Panc1 (cell line): ENCODE measurements around the gene KBTBD12. TPM values are rescaled to one million over a fixed set of nuclear protein-coding genes. Genes with fewer than 3 reads are reported as not detected.

Source experiments
- ATAC-seq: fragments of 200-7000 bp; cut with Tn5 transposase; 2 replicates; pipeline ENCODE4 v1.9.1; 2020; ENCODE audit warnings: mild to moderate bottlenecking, moderate library complexity
- BruUV-seq: library from RNA; stranded (reverse); fragments of 400-500 nt; replicated peaks from 2 replicates; lab custom pipeline; 2021; lab: Mats Ljungman, UMichigan
- CTCF ChIA-PET: fragments of 300-600 bp; sonication (Branson Sonifier 250); formaldehyde crosslinking; loops from one replicate; lab custom pipeline; 2022; ENCODE audit warnings: antibody characterized with exemption; lab: Charles Lee
- POLR2A ChIA-PET: fragments of 300-600 bp; sonication (Branson Sonifier 250); formaldehyde crosslinking; loops from one replicate; lab custom pipeline; 2022; ENCODE audit warnings: antibody characterized with exemption; lab: Charles Lee
- DNase-seq: peaks from one replicate; pipeline ENCODE4 v3.0.0-alpha.2; 2010; ENCODE audit warnings: low read depth, low spot score
- H3K27ac ChIP-seq: 2 replicates; pipeline ENCODE4 v1.5.1; 2011; ENCODE audit warnings: mild to moderate bottlenecking, low read length, inconsistent platforms
- H3K27me3 ChIP-seq: fragments of 200-500 bp; sonication (Bioruptor generic); 2 replicates; pipeline ENCODE4 v1.6.0; 2014; ENCODE audit warnings: low read length, inconsistent platforms; ENCODE audit not compliant: control insufficient read depth, insufficient read depth
- H3K36me3 ChIP-seq: fragments of 200-500 bp; sonication (Bioruptor generic); 2 replicates; pipeline ENCODE4 v1.5.1; 2014; ENCODE audit warnings: inconsistent platforms, mild to moderate bottlenecking, low read length, moderate library complexity; ENCODE audit not compliant: control insufficient read depth, insufficient read depth
- H3K4me1 ChIP-seq: 2 replicates; pipeline ENCODE4 v1.5.1; 2011; ENCODE audit warnings: inconsistent platforms, mild to moderate bottlenecking, low read length, moderate library complexity; ENCODE audit not compliant: control insufficient read depth, insufficient read depth
- H3K4me3 ChIP-seq, 2 experiments: 2 replicates each; pipeline ENCODE4 v1.5.1; 2011 to 2012; ENCODE audit warnings: low read depth in 2 of 2, low read length in 2 of 2, mild to moderate bottlenecking in 2 of 2, inconsistent platforms in 1 of 2, moderate library complexity in 1 of 2
- H3K9me3 ChIP-seq: fragments of 200-500 bp; sonication (Bioruptor generic); 2 replicates; pipeline ENCODE4 v1.5.1; 2014; ENCODE audit warnings: low read depth, mild to moderate bottlenecking, inconsistent platforms, low read length, moderate library complexity; ENCODE audit not compliant: control insufficient read depth, insufficient read depth
- POLR2AphosphoS5 ChIP-seq: IDR thresholded peaks from 2 replicates; pipeline ENCODE4 v1.6.1; 2012; ENCODE audit warnings: mild to moderate bottlenecking, low read depth, low read length, moderate library complexity
- SIN3A ChIP-seq: IDR thresholded peaks from 2 replicates; pipeline ENCODE4 v1.6.1; 2012; ENCODE audit warnings: low read depth, mild to moderate bottlenecking, low read length, moderate library complexity, borderline replicate concordance; ENCODE audit not compliant: insufficient read depth
- TCF7L2 ChIP-seq: IDR thresholded peaks from 2 replicates; pipeline ENCODE4 v1.6.1; 2011; ENCODE audit warnings: mild to moderate bottlenecking, low read depth, low read length, inconsistent platforms
- in situ Hi-C: cut with HindIII; loops from 2 replicates; pipeline ENCODE4 v1.10.0; 2016; ENCODE audit warnings: low sequenced_read_pairs, low pct_unique_long_range_greater_than_20kb
- intact Hi-C: fragments of 100-400 bp; cut with micrococcal nuclease; formaldehyde crosslinking; loops from one replicate; pipeline ENCODE4 v1.10.0; 2022; ENCODE audit not compliant: unreplicated experiment
- total RNA-seq: library from RNA; stranded (reverse); gene quantifications from one replicate; pipeline ENCODE4 v1.2.1, GENCODE V29; 2021; ENCODE audit not compliant: unreplicated experiment
- TF ChIP-seq, protein P1 (sequence below): fragments of 450-650 bp; IDR thresholded peaks from 2 replicates; pipeline ENCODE4 v1.5.1; 2017; ENCODE audit warnings: mild to moderate bottlenecking
- TF ChIP-seq, protein P2 (sequence below), 2 experiments: IDR thresholded peaks; 2 replicates each; pipeline ENCODE4 v1.6.1; 2011 to 2012; ENCODE audit warnings: low read depth in 2 of 2, control low read depth in 1 of 2, low read length in 1 of 2, mild to moderate bottlenecking in 1 of 2, moderate library complexity in 1 of 2; ENCODE audit not compliant: insufficient read depth in 1 of 2

Gene KBTBD12
- total RNA-seq, 1 experiment from 2014 or later, result 0.28 TPM

DNA sequence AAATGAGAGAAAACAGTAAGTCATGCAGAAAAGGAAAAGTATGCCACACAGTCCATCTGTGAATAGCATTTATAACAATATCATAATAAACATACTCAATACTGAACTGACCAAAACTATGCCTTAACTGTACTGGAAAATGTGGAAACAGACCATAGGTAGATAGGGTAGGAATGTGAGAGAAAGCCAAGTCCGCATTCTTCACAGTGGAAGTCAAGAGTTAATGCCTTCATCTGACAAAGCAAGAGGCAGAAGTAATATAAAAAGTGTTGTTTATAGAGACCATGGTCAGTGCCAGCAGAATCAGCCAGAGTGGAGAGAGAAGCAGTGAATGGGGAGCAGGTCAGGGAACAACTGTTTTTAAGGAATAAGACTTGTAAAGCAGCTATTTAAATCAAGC lies 52.3 kb downstream of the KBTBD12 start:
- Histone ChIP-seq H3K27me3 (peaks cover 42% of the 10 kb centered on the region), H3K36me3 (no peaks in the 10 kb centered on the region), H3K27ac (no peak overlapping the region), H3K9me3 (no peaks in the 10 kb centered on the region), H3K4me1 (no peaks in the 10 kb centered on the region), H3K4me3 (no peak overlapping the region)
- in situ Hi-C loops (no loop called here), intact Hi-C loops (no loop called here)
- ATAC-seq, result no peak
- BruUV-seq, result no TSS peak
- no peak for DNase-seq
- ChIA-PET CTCF (no interaction called here), POLR2A (interaction anchor here (0.6 to 1.0 kb wide), 2 partner anchors 46 to 295 kb away, joined by 3 to 4 read pairs; no protein-coding TSS in a partner anchor)
- TF ChIP-seq TCF7L2 (no peak), POLR2AphosphoS5 (no peak), SIN3A (no peak)
- TF ChIP-seq, protein P1, sequence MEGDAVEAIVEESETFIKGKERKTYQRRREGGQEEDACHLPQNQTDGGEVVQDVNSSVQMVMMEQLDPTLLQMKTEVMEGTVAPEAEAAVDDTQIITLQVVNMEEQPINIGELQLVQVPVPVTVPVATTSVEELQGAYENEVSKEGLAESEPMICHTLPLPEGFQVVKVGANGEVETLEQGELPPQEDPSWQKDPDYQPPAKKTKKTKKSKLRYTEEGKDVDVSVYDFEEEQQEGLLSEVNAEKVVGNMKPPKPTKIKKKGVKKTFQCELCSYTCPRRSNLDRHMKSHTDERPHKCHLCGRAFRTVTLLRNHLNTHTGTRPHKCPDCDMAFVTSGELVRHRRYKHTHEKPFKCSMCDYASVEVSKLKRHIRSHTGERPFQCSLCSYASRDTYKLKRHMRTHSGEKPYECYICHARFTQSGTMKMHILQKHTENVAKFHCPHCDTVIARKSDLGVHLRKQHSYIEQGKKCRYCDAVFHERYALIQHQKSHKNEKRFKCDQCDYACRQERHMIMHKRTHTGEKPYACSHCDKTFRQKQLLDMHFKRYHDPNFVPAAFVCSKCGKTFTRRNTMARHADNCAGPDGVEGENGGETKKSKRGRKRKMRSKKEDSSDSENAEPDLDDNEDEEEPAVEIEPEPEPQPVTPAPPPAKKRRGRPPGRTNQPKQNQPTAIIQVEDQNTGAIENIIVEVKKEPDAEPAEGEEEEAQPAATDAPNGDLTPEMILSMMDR, result no peak
- TF ChIP-seq, protein P2, sequence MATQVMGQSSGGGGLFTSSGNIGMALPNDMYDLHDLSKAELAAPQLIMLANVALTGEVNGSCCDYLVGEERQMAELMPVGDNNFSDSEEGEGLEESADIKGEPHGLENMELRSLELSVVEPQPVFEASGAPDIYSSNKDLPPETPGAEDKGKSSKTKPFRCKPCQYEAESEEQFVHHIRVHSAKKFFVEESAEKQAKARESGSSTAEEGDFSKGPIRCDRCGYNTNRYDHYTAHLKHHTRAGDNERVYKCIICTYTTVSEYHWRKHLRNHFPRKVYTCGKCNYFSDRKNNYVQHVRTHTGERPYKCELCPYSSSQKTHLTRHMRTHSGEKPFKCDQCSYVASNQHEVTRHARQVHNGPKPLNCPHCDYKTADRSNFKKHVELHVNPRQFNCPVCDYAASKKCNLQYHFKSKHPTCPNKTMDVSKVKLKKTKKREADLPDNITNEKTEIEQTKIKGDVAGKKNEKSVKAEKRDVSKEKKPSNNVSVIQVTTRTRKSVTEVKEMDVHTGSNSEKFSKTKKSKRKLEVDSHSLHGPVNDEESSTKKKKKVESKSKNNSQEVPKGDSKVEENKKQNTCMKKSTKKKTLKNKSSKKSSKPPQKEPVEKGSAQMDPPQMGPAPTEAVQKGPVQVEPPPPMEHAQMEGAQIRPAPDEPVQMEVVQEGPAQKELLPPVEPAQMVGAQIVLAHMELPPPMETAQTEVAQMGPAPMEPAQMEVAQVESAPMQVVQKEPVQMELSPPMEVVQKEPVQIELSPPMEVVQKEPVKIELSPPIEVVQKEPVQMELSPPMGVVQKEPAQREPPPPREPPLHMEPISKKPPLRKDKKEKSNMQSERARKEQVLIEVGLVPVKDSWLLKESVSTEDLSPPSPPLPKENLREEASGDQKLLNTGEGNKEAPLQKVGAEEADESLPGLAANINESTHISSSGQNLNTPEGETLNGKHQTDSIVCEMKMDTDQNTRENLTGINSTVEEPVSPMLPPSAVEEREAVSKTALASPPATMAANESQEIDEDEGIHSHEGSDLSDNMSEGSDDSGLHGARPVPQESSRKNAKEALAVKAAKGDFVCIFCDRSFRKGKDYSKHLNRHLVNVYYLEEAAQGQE (IDR thresholded peaks at IDR 0.05; ENCODE audit: insufficient read depth in 1 of 2, low read depth in 2 of 2, low read length in 1 of 2), result no peak

GRCh38 chr3:127970966-127971592 lies 56.0 kb downstream of the KBTBD12 start:
- BruUV-seq, result no TSS peak

More at GRCh38 chr3:127970966-127971592, 56.0 kb downstream of the KBTBD12 start:
- no peaks in the 10 kb centered on the region for H3K4me1 ChIP-seq
- H3K9me3 ChIP-seq, result no peaks in the 10 kb centered on the region
- no peak overlapping the region for H3K4me3 ChIP-seq
- DNase-seq, result peak; percentile 63
- no peak overlapping the region for H3K27ac ChIP-seq
- peak; percentile 96 for ATAC-seq
- peaks cover 44% of the 10 kb centered on the region for H3K27me3 ChIP-seq
- POLR2A ChIA-PET, result no interaction called here
- CTCF ChIA-PET, result interaction anchor here (0.5 kb wide), 1 partner anchor 45 kb away, joined by 13 read pairs; no protein-coding TSS in a partner anchor
- in situ Hi-C loops (no loop called here), intact Hi-C loops (loop anchor here (2.0 to 5.0 kb wide), 3 partner anchors 119 to 319 kb away; no protein-coding TSS in a partner anchor)
- no peaks in the 10 kb centered on the region for H3K36me3 ChIP-seq
- TF ChIP-seq POLR2AphosphoS5, result no peak
- TF ChIP-seq, protein P1, result peak; percentile 88
